Measurements from ENCODE around the gene LMX1A. TPM values are rescaled to one million over a fixed set of nuclear protein-coding genes. Genes with fewer than 3 reads are reported as not detected.

LMX1A gene
- total RNA-seq, 1 experiment from 2014 or later, result not detected

- TF ChIP-seq ZNF281 (CRISPR knock-in tag; IDR thresholded peaks at IDR 0.05), result no peak
- TF ChIP-seq E2F4 (CRISPR knock-in tag; IDR thresholded peaks at IDR 0.05; ENCODE audit: borderline replicate concordance, low read depth), result no peak
Observed at GRCh38 chr1:165207853-165208515, 148.5 kb downstream of the LMX1A start (continued).

- TF ChIP-seq FOXK1 (CRISPR knock-in tag; IDR thresholded peaks at IDR 0.05), result no peak
- no peak for TF ChIP-seq E2F4 (CRISPR knock-in tag; IDR thresholded peaks at IDR 0.05; ENCODE audit: borderline replicate concordance, low read depth)
- TF ChIP-seq ELF4 (CRISPR knock-in tag; IDR thresholded peaks at IDR 0.05; ENCODE audit: low read depth), result no peak
- no peak for TF ChIP-seq MLX (CRISPR knock-in tag; IDR thresholded peaks at IDR 0.05)
- TF ChIP-seq HMGXB4 (CRISPR knock-in tag; IDR thresholded peaks at IDR 0.05), result no peak
- no peak for TF ChIP-seq NFYB (CRISPR knock-in tag; conservative IDR thresholded peaks at IDR 0.05; ENCODE audit: low read depth)
- TF ChIP-seq USF1 (CRISPR knock-in tag; IDR thresholded peaks at IDR 0.05), result no peak
- Mint-ChIP-seq H3K36me3 (no peaks in the 10 kb centered on the region), H3K9me3 (no peaks in the 10 kb centered on the region), H3K27ac (no peak overlapping the region), H3K4me1 (peaks cover 16% of the 10 kb centered on the region), H3K27me3 (ENCODE audit: low read depth) (no peaks in the 10 kb centered on the region), H3K4me3 (no peak overlapping the region)
- ChIA-PET CTCF (no interaction called here), POLR2A (no interaction called here)
- no peak for ATAC-seq
- no peak for DNase-seq (ENCODE audit: low spot score)
Observed at GRCh38 chr1:165205145-165205544, 151.4 kb downstream of the LMX1A start.

GRCh38 chr1:165204548-165204947 lies 152.0 kb downstream of the LMX1A start:
- Mint-ChIP-seq H3K27ac (no peak overlapping the region), H3K4me3 (no peak overlapping the region), H3K9me3 (no peaks in the 10 kb centered on the region), H3K36me3 (no peaks in the 10 kb centered on the region), H3K4me1 (peaks cover 10% of the 10 kb centered on the region), H3K27me3 (ENCODE audit: low read depth) (no peaks in the 10 kb centered on the region)
- DNase-seq (ENCODE audit: low spot score) (no peak), ATAC-seq (no peak)
- CTCF ChIA-PET, result no interaction called here
- TF ChIP-seq GRHL2 (CRISPR knock-in tag; IDR thresholded peaks at IDR 0.05; ENCODE audit: insufficient replicate concordance, severe bottlenecking), result no peak
- TF ChIP-seq ATF3 (CRISPR knock-in tag; conservative IDR thresholded peaks at IDR 0.05), result no peak
- TF ChIP-seq ZNF219 (CRISPR knock-in tag; IDR thresholded peaks at IDR 0.05; ENCODE audit: borderline replicate concordance), result no peak
- TF ChIP-seq OVOL2 (CRISPR knock-in tag; IDR thresholded peaks at IDR 0.05; ENCODE audit: borderline replicate concordance), result no peak
- TF ChIP-seq AFF4 (CRISPR knock-in tag; IDR thresholded peaks at IDR 0.05; ENCODE audit: borderline replicate concordance), result no peak
- POLR2A ChIA-PET, result no interaction called here

All from WTC11 (cell line).